Left hindlimb (tissue), 1 donor: ENCODE measurements around the gene CEMIP.

Experiments used
- DNase-seq: peaks from one replicate; pipeline ENCODE4 v3.0.0-alpha.2; 2018

The CEMIP gene

GRCh38 chr15:80823995-80824394 is 44.8 kb downstream of the CEMIP start:
- DNase-seq = no peak

GRCh38 chr15:80825361-80826030 is 46.3 kb downstream of the CEMIP start:
- no peak for DNase-seq

GRCh38 chr15:80828796-80829195 is 49.6 kb downstream of the CEMIP start:
- DNase-seq = no peak

GRCh38 chr15:80830677-80831076 is 51.5 kb downstream of the CEMIP start:
- no peak for DNase-seq

- no peak for DNase-seq
Observed at GRCh38 chr15:80831192-80831591, 52.0 kb downstream of the CEMIP start.

- DNase-seq = no peak
Observed at GRCh38 chr15:80831606-80832224, 52.5 kb downstream of the CEMIP start.

GRCh38 chr15:80832686-80833085 is 53.5 kb downstream of the CEMIP start:
- DNase-seq = no peak

GRCh38 chr15:80834402-80834801 is 55.2 kb downstream of the CEMIP start:
- DNase-seq = no peak

GRCh38 chr15:80834906-80835305 is 55.7 kb downstream of the CEMIP start:
- no peak for DNase-seq

- no peak for DNase-seq
Observed at GRCh38 chr15:80835336-80835735, 56.2 kb downstream of the CEMIP start.

GRCh38 chr15:80836223-80836622 is 57.1 kb downstream of the CEMIP start:
- DNase-seq = no peak

- no peak for DNase-seq
Observed at GRCh38 chr15:80837006-80837405, 57.8 kb downstream of the CEMIP start.

- no peak for DNase-seq
Observed at GRCh38 chr15:80838012-80838411, 58.8 kb downstream of the CEMIP start.

GRCh38 chr15:80838666-80839065 is 59.5 kb downstream of the CEMIP start:
- DNase-seq = no peak

- no peak for DNase-seq
Observed at GRCh38 chr15:80839764-80840130, 60.6 kb downstream of the CEMIP start.

GRCh38 chr15:80840182-80841130 is 61.3 kb downstream of the CEMIP start:
- DNase-seq = peak; percentile 43

GRCh38 chr15:80841541-80841940 is 62.4 kb downstream of the CEMIP start:
- no peak for DNase-seq

GRCh38 chr15:80844011-80844732 is 65.0 kb downstream of the CEMIP start:
- peak; percentile 61 for DNase-seq

- no peak for DNase-seq
Observed at GRCh38 chr15:80846031-80846815, 67.1 kb downstream of the CEMIP start.

GRCh38 chr15:80849308-80849707 is 70.1 kb downstream of the CEMIP start:
- no peak for DNase-seq

GRCh38 chr15:80850941-80851451 is 71.8 kb downstream of the CEMIP start:
- no peak for DNase-seq

- no peak for DNase-seq
Observed at GRCh38 chr15:80852676-80853075, 73.5 kb downstream of the CEMIP start.
